ENCODE results near the gene CCNA2. TPM values are rescaled to one million over a fixed set of nuclear protein-coding genes. Genes with fewer than 3 reads are reported as not detected.

CCNA2 gene
- total RNA-seq (1 to 10 TPM in 4 of 5 donors, under 1 TPM in 1; 0.72 to 2.0 (median 1.5) TPM), total RNA-seq (0.29 to 44.1 (median 1.8) reads per million in 29 experiments)
- total RNA-seq (2013), result 1.2 TPM

DNA sequence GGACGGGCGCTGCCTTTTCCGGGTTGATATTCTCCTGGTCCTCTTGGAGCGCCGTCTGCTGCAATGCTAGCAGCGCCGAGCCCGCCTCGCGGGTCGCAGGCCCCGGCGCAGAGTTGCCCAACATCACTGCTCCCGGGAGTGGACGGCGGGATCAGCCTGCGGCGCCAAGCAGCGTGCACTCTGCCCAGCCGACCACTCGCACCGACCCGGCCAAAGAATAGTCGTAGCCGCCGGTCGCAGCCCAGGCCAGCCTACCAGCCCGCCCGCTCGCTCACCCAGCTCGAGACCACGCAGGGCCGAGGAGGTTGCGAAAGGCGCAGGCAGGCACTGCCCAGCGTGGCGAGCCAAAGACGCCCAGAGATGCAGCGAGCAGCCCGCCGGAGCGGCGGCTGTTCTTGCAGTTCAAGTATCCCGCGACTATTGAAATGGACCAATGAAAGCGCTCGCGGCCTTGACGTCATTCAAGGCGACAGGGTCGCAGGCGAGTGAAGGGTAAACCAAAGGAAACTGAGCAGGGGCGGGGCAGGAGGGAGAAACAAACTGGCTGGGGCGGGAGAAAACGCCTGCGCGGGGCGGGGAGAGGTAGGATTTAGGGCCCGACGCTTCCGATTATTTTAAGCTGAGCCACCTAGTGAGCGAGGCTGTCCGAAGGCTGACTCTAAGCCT is at the start of gene CCNA2:
CCNA2 (minus strand) TSS at position 379 of the 666 bp plus-strand sequence; CDS start at position 124, 255 bp downstream.
- peak within 1 kb of the TSS; percentile 75 for H3K27ac ChIP-seq (ENCODE audit: low read length)
- DNase-seq, result peak; percentile 91 to 97 (median 94)
- Mint-ChIP-seq H3K27me3 (no peaks in the 10 kb centered on the region), H3K4me1 (peaks cover 16 to 24% (median 20%) of the 10 kb centered on the region in 3 donors), H3K27ac (peak within 1 kb of the TSS; percentile 86), H3K36me3 (peaks cover 9% of the 10 kb centered on the region), H3K4me3 (peak within 1 kb of the TSS; percentile 86 to 93 (median 86)), H3K9me3 (no peaks in the 10 kb centered on the region)
- ChIA-PET CTCF (interaction anchor here in 1 of 2 donors (1.5 kb wide), 2 partner anchors 22 to 755 kb away, joined by 4 to 9 read pairs; partner anchors contain the start of gene EXOSC9), POLR2A (interaction anchor here (0.5 to 1.2 kb wide), 6 partner anchors 20 to 529 kb away, joined by 3 to 8 read pairs (median 3); partner anchors contain the start of gene EXOSC9 (in 2 of the 2))
- ATAC-seq (replicated peaks in 1 of 4), result peak; percentile 98
- no peaks in the 10 kb centered on the region for H3K27me3 ChIP-seq (replicated peaks in 1 of 2; ENCODE audit: control insufficient read depth in 2 of 2, extremely low read depth in 1 of 2, insufficient read depth in 2 of 2, low read length in 1 of 2)
- peak within 1 kb of the TSS; percentile 71 to 78 for H3K4me3 ChIP-seq (ENCODE audit: control insufficient read depth in 1 of 2, extremely low read depth in 1 of 2, low read length in 1 of 2)
- no peaks in the 10 kb centered on the region for H3K9me3 ChIP-seq
- no peaks in the 10 kb centered on the region for H3K36me3 ChIP-seq (ENCODE audit: control insufficient read depth in 2 of 2, extremely low read depth in 1 of 2, insufficient read depth in 1 of 2, low read length in 1 of 2)
- WGBS (ENCODE audit: insufficient coverage), result under 1% methylated on average over 63 of the region's 63 CpGs
- peaks cover 7 to 10% of the 10 kb centered on the region in 2 experiments for H3K4me1 ChIP-seq (ENCODE audit: control insufficient read depth in 1 of 2, extremely low read depth in 1 of 2, insufficient read depth in 2 of 2, low read length in 2 of 2)

DNA sequence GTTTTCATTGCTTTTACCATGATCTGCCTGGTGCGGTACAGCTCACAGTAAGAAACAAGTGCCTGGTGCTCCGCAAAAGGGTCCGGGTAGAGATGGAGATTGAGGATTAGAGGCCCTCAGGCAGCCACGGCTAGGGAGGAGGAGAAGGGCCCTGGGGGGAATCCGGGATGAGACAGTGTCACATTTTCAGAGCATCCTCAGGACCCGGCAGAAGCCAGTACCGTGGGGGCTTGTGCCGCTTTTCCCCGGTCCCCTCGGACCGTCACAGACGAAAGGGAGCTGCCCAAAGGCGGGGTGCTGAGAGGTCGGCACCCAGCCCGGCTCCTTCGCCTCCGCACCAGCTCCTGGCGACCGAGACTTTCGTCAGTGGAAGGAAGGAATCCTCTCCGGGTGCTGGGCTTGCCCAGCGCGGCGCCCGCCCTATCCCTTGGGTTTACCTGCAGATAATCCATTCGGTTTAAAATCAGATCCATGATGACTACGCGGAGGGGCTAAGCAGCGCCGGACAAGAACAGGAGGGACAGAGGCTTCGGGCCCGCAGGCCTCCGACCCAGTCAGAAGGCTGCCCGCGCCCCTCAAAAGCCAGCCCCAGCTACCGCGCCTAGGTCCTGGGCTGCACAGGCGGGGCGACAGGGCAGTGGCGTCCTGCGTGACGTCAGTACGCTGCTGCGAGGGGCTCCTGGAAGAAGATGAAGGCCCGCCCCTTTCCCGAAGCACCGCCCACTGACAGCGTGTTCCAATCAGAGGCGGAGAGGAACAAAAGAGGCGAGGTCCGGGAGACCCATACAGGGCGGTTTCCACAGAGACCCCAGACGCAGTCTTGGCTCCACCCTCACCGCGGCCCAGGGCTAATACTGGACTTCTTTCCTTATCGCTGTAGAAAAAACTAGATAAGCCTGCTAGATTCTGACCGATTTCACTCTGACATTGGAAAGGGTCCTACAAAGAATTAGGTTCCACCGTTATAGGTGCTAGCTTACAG is 46.4 kb upstream of the CCNA2 start, which contains the start of gene BBS7:
BBS7 (minus strand) TSS at position 634 of the 982 bp plus-strand sequence; CDS start at position 473, 161 bp downstream.
- H3K27ac Mint-ChIP-seq, result peak within 1 kb of the TSS; percentile 77 to 91
- Histone ChIP-seq H3K36me3 (ENCODE audit: control insufficient read depth in 2 of 2, extremely low read depth in 1 of 2, insufficient read depth in 1 of 2, low read length in 1 of 2) (no peaks in the 10 kb centered on the region), H3K4me1 (ENCODE audit: control insufficient read depth in 1 of 2, extremely low read depth in 1 of 2, insufficient read depth in 2 of 2, low read length in 2 of 2) (peaks cover 0 to 12% of the 10 kb centered on the region in 2 experiments), H3K27ac (ENCODE audit: low read length) (peak within 1 kb of the TSS; percentile 69), H3K4me3 (ENCODE audit: control insufficient read depth in 1 of 2, extremely low read depth in 1 of 2, low read length in 1 of 2) (peak within 1 kb of the TSS; percentile 84 to 98), H3K9me3 (no peaks in the 10 kb centered on the region), H3K27me3 (replicated peaks in 1 of 2; ENCODE audit: control insufficient read depth in 2 of 2, extremely low read depth in 1 of 2, insufficient read depth in 2 of 2, low read length in 1 of 2) (peaks cover 0 to 4% of the 10 kb centered on the region in 2 experiments)
- ChIA-PET POLR2A (no interaction called here), CTCF (interaction anchor here in 1 of 2 donors (0.6 to 1.5 kb wide), 4 partner anchors 28 to 564 kb away, joined by 3 to 5 read pairs (median 4); no protein-coding TSS in a partner anchor)
- H3K4me1 Mint-ChIP-seq, result peaks cover 21 to 26% (median 21%) of the 10 kb centered on the region in 3 donors
- H3K4me3 Mint-ChIP-seq, result peak within 1 kb of the TSS; percentile 95 to 97 (median 97)
- WGBS (ENCODE audit: insufficient coverage), result 1% methylated on average over 58 of the region's 58 CpGs
- peak; percentile 84 to 97 (median 93) for DNase-seq
- no peaks in the 10 kb centered on the region for H3K9me3 Mint-ChIP-seq
- ATAC-seq (replicated peaks in 1 of 4), result peak; percentile 97 to 100 (median 100)
- peaks cover 15 to 18% of the 10 kb centered on the region in 2 donors for H3K27me3 Mint-ChIP-seq
- H3K36me3 Mint-ChIP-seq, result peaks cover 14% of the 10 kb centered on the region

DNA sequence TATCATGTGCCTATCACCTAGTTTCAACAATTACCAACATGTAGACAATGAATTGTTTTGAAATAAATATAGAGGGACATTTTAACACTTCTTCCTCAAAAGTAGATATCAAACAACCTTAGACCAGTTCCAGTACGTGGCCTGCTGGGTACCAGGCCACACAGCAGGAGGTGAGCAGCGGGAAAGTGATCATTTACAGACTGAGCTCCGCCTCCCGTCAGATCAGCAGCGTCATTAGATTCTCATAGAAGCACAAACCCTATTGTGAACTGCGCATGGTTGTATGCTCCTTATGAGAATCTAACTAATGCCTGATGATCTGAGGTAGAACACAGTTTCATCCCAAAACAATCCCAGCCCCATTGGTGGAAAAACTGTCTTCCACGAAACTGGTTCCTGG is 40.1 kb upstream of the CCNA2 start:
- Histone ChIP-seq H3K4me3 (ENCODE audit: control insufficient read depth in 1 of 2, extremely low read depth in 1 of 2, low read length in 1 of 2) (no peak overlapping the region), H3K4me1 (ENCODE audit: control insufficient read depth in 1 of 2, extremely low read depth in 1 of 2, insufficient read depth in 2 of 2, low read length in 2 of 2) (no peaks in the 10 kb centered on the region), H3K27ac (ENCODE audit: low read length) (no peak overlapping the region), H3K9me3 (no peaks in the 10 kb centered on the region), H3K36me3 (ENCODE audit: control insufficient read depth in 2 of 2, extremely low read depth in 1 of 2, insufficient read depth in 1 of 2, low read length in 1 of 2) (peaks cover 0 to 9% of the 10 kb centered on the region in 2 donors), H3K27me3 (replicated peaks in 1 of 2; ENCODE audit: control insufficient read depth in 2 of 2, extremely low read depth in 1 of 2, insufficient read depth in 2 of 2, low read length in 1 of 2) (no peaks in the 10 kb centered on the region)
- Mint-ChIP-seq H3K4me1 (peaks cover 5 to 10% (median 7%) of the 10 kb centered on the region in 3 donors), H3K9me3 (no peaks in the 10 kb centered on the region), H3K36me3 (peaks cover 21% of the 10 kb centered on the region), H3K4me3 (no peak overlapping the region), H3K27me3 (no peaks in the 10 kb centered on the region), H3K27ac (no peak overlapping the region)
- WGBS (ENCODE audit: insufficient coverage), result 93% methylated on average over 3 of the region's 7 CpGs
- DNase-seq (no peak), ATAC-seq (replicated peaks in 1 of 4) (no peak)
- CTCF ChIA-PET, result no interaction called here
- POLR2A ChIA-PET, result no interaction called here

DNA sequence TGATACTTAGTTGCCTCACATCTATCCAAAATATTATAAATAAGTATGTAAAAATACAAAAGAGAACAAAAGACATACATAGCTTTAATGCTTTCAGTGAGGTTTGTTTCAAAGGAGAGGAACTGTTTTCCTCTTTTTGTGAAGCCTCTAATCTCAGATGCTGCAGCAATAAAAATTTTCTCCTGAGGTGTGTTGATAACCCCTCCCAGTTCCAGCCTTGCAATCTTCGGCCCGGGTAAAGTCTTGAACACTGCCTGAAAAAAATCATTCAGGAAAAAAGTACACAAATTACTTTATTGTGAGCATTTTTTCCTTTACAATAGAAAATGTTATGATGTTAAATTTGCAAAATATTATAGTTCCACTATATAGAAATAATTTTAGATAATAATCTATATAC is 37.7 kb upstream of the CCNA2 start:
- Mint-ChIP-seq H3K27ac (no peak overlapping the region), H3K4me1 (peaks cover 2 to 8% (median 4%) of the 10 kb centered on the region in 3 donors), H3K36me3 (peaks cover 23% of the 10 kb centered on the region), H3K27me3 (no peaks in the 10 kb centered on the region), H3K9me3 (no peaks in the 10 kb centered on the region), H3K4me3 (no peak overlapping the region)
- no CpG with 5 or more reads among the region's 2 CpGs for WGBS (ENCODE audit: insufficient coverage)
- ChIA-PET CTCF (no interaction called here), POLR2A (no interaction called here)
- no peaks in the 10 kb centered on the region for H3K27me3 ChIP-seq (replicated peaks in 1 of 2; ENCODE audit: control insufficient read depth in 2 of 2, extremely low read depth in 1 of 2, insufficient read depth in 2 of 2, low read length in 1 of 2)
- ATAC-seq (replicated peaks in 1 of 4) (no peak), DNase-seq (no peak)
- H3K4me1 ChIP-seq (ENCODE audit: control insufficient read depth in 1 of 2, extremely low read depth in 1 of 2, insufficient read depth in 2 of 2, low read length in 2 of 2), result no peaks in the 10 kb centered on the region
- no peak overlapping the region for H3K27ac ChIP-seq (ENCODE audit: low read length)
- H3K9me3 ChIP-seq, result no peaks in the 10 kb centered on the region
- H3K36me3 ChIP-seq (ENCODE audit: control insufficient read depth in 2 of 2, extremely low read depth in 1 of 2, insufficient read depth in 1 of 2, low read length in 1 of 2), result peaks cover 6 to 10% of the 10 kb centered on the region in 2 donors
- H3K4me3 ChIP-seq (ENCODE audit: control insufficient read depth in 1 of 2, extremely low read depth in 1 of 2, low read length in 1 of 2), result no peak overlapping the region

DNA sequence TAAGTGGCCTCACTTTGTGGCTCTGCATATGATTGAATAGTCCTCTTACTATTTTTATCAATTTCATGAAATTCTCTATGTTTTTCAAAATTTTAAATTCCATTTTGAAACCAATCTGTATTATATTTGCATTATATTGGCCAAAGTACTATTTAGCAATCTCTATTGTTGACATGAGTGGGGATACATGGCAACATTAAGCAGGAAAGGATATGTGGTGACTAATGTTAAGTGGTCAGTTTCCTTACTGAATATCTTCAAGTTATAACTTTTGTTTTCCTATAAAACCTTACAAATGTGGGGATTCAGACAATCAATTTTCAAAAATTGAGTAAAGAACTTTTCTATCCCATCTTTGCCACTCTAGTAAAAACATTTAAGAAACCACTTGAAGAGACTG is 36.4 kb upstream of the CCNA2 start:
- Histone ChIP-seq H3K4me1 (ENCODE audit: control insufficient read depth in 1 of 2, extremely low read depth in 1 of 2, insufficient read depth in 2 of 2, low read length in 2 of 2) (no peaks in the 10 kb centered on the region), H3K36me3 (ENCODE audit: control insufficient read depth in 2 of 2, extremely low read depth in 1 of 2, insufficient read depth in 1 of 2, low read length in 1 of 2) (peaks cover 6 to 12% of the 10 kb centered on the region in 2 donors), H3K9me3 (no peaks in the 10 kb centered on the region), H3K27me3 (replicated peaks in 1 of 2; ENCODE audit: control insufficient read depth in 2 of 2, extremely low read depth in 1 of 2, insufficient read depth in 2 of 2, low read length in 1 of 2) (no peaks in the 10 kb centered on the region), H3K4me3 (ENCODE audit: control insufficient read depth in 1 of 2, extremely low read depth in 1 of 2, low read length in 1 of 2) (no peak overlapping the region), H3K27ac (ENCODE audit: low read length) (no peak overlapping the region)
- no peak for ATAC-seq (replicated peaks in 1 of 4)
- CTCF ChIA-PET, result no interaction called here
- POLR2A ChIA-PET, result no interaction called here
- Mint-ChIP-seq H3K9me3 (no peaks in the 10 kb centered on the region), H3K36me3 (peaks cover 13% of the 10 kb centered on the region), H3K4me3 (no peak overlapping the region), H3K27ac (no peak overlapping the region), H3K4me1 (peaks cover 0 to 2% (median 0%) of the 10 kb centered on the region in 3 donors), H3K27me3 (no peaks in the 10 kb centered on the region)
- DNase-seq, result no peak

DNA sequence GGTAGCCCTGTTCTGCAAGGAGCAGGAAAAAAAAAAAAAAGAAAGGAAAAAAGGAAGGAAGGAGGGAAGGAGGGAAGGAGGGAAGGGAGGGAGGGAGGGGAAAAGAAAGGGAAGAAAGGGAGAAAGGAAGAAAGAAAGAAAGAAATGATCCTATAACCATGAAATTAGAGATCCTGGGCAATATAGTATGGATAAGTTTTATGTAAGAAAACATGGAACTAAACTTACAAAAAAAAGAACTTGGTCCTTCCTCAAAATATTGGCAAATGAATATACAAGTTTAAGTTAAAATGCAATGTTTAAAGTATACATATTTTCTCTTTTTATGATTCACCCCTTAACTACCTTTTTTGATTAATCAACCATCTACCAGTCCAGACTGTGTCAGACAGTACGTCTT is 27.7 kb upstream of the CCNA2 start:
- WGBS (ENCODE audit: insufficient coverage), result no CpG with 5 or more reads among the region's 1 CpG
- Histone ChIP-seq H3K4me3 (ENCODE audit: control insufficient read depth in 1 of 2, extremely low read depth in 1 of 2, low read length in 1 of 2) (no peak overlapping the region), H3K27ac (ENCODE audit: low read length) (no peak overlapping the region), H3K27me3 (replicated peaks in 1 of 2; ENCODE audit: control insufficient read depth in 2 of 2, extremely low read depth in 1 of 2, insufficient read depth in 2 of 2, low read length in 1 of 2) (no peaks in the 10 kb centered on the region), H3K4me1 (ENCODE audit: control insufficient read depth in 1 of 2, extremely low read depth in 1 of 2, insufficient read depth in 2 of 2, low read length in 2 of 2) (no peaks in the 10 kb centered on the region), H3K36me3 (ENCODE audit: control insufficient read depth in 2 of 2, extremely low read depth in 1 of 2, insufficient read depth in 1 of 2, low read length in 1 of 2) (peaks cover 0 to 10% of the 10 kb centered on the region in 2 donors), H3K9me3 (no peaks in the 10 kb centered on the region)
- H3K27ac Mint-ChIP-seq, result no peak overlapping the region
- H3K27me3 Mint-ChIP-seq, result no peaks in the 10 kb centered on the region
- H3K4me1 Mint-ChIP-seq, result no peaks in the 10 kb centered on the region
- DNase-seq (no peak), ATAC-seq (replicated peaks in 1 of 4) (no peak)
- H3K4me3 Mint-ChIP-seq, result no peak overlapping the region
- peaks cover 23% of the 10 kb centered on the region for H3K36me3 Mint-ChIP-seq
- CTCF ChIA-PET, result no interaction called here
- H3K9me3 Mint-ChIP-seq, result no peaks in the 10 kb centered on the region
- POLR2A ChIA-PET, result no interaction called here

Data from T-cell (primary cell).